ENCODE data around the gene MAP3K2.

Gene MAP3K2

GRCh38 chr2:127278959-127279358 is 108.8 kb downstream of the MAP3K2 start:
- DNase-seq: no peak

GRCh38 chr2:127277028-127277427 is 110.7 kb downstream of the MAP3K2 start:
- no peak for DNase-seq

- DNase-seq: no peak
Observed at GRCh38 chr2:127275789-127276188, 112.0 kb downstream of the MAP3K2 start.

GRCh38 chr2:127275356-127275755 is 112.4 kb downstream of the MAP3K2 start:
- DNase-seq: no peak

- no peak for DNase-seq
Observed at GRCh38 chr2:127270663-127271062, 117.1 kb downstream of the MAP3K2 start.

GRCh38 chr2:127261804-127262406 is 125.9 kb downstream of the MAP3K2 start:
- no peak for DNase-seq

GRCh38 chr2:127259355-127259754 is 128.4 kb downstream of the MAP3K2 start:
- DNase-seq: no peak

GRCh38 chr2:127256866-127257265 is 130.9 kb downstream of the MAP3K2 start:
- no peak for DNase-seq

- no peak for DNase-seq
Observed at GRCh38 chr2:127256381-127256780, 131.4 kb downstream of the MAP3K2 start.

- DNase-seq: no peak
Observed at GRCh38 chr2:127255721-127256120, 132.1 kb downstream of the MAP3K2 start.

- no peak for DNase-seq
Observed at GRCh38 chr2:127255146-127255545, 132.6 kb downstream of the MAP3K2 start.

GRCh38 chr2:127254386-127254981 is 133.3 kb downstream of the MAP3K2 start:
- no peak for DNase-seq
